A549 treated with Mapracorat at 1 μM for 4 hours (cell line): ENCODE data around the gene OR5A2. TPM values are rescaled to one million over a fixed set of nuclear protein-coding genes. Genes with fewer than 3 reads are reported as not detected.

Source experiments
- total RNA-seq: library from RNA; stranded (reverse); fragments of 200-300 nt; extraction: Qiagen RNA extraction; gene quantifications from 5 replicates; pipeline ENCODE4 v1.2.3, GENCODE V29; 2022

OR5A2 gene
- not detected in 5 replicates for total RNA-seq

GRCh38 chr11:59426361-59427067 lies at the start of gene OR5A2:
Gene OR5A2, minus strand, starts transcription at chr11:59426413. Its CDS starts 3,460 bp downstream, at chr11:59422953.

GRCh38 chr11:59473015-59473414 lies 46.8 kb upstream of the OR5A2 start, which contains the start of gene OR4D10:
Gene OR4D10, plus strand, starts transcription at chr11:59473315. Its CDS starts 4,115 bp downstream, at chr11:59477430.

GRCh38 chr11:59456661-59457060 lies 30.4 kb upstream of the OR5A2 start, which contains the start of gene OR4D6:
Gene OR4D6, plus strand, starts transcription at chr11:59456961. Its CDS starts 0 bp downstream, at chr11:59456961.

GRCh38 chr11:59436169-59436568 lies 10.0 kb upstream of the OR5A2 start, which contains the start of gene OR5A1:
Gene OR5A1, plus strand, starts transcription at chr11:59436469. Its CDS starts 6,700 bp downstream, at chr11:59443169.

Other genes starting within 250 kb of the OR5A2 start
- not detected in 5 replicates for gene MPEG1, start 213.5 kb downstream of the OR5A2 start, total RNA-seq
- gene OR5AN1, start 67.5 kb downstream of the OR5A2 start, total RNA-seq = not detected in 5 replicates
- gene OR5A1, start 10.1 kb upstream of the OR5A2 start, total RNA-seq = not detected in 5 replicates
- not detected in 5 replicates for gene OR4D6, start 30.5 kb upstream of the OR5A2 start, total RNA-seq
- not detected in 5 replicates for gene OR4D10, start 46.9 kb upstream of the OR5A2 start, total RNA-seq
- not detected in 5 replicates for gene OR4D11, start 77.2 kb upstream of the OR5A2 start, total RNA-seq
- not detected in 5 replicates for gene OR4D9, start 85.1 kb upstream of the OR5A2 start, total RNA-seq
- gene OSBP, start 189.4 kb upstream of the OR5A2 start, total RNA-seq = 28.1 to 32.8 TPM (median 29.0 TPM) in 5 replicates
- 41.7 to 48.4 TPM (median 46.9 TPM) in 5 replicates for gene PATL1, start 242.6 kb upstream of the OR5A2 start, total RNA-seq